Astrocyte of the spinal cord (primary cell): ENCODE data around the gene OR5AR1.

Experiments used
- DNase-seq: peaks from one replicate; pipeline ENCODE4 v3.0.0; 2011; ENCODE audit warnings: low read depth, low spot score
- H3K4me3 ChIP-seq: 2 replicates; pipeline ENCODE4 v1.5.1; 2011; ENCODE audit warnings: low read depth, mild to moderate bottlenecking, low read length, moderate library complexity
- in situ Hi-C: cut with HindIII; loops from 2 replicates; pipeline ENCODE4 v1.10.0; 2017; ENCODE audit warnings: low sequenced_read_pairs
- TF ChIP-seq, protein P1 (sequence below): IDR thresholded peaks from 2 replicates; pipeline ENCODE4 v1.5.1; 2012; ENCODE audit warnings: low read depth, mild to moderate bottlenecking, low read length, inconsistent platforms

OR5AR1 gene

DNA sequence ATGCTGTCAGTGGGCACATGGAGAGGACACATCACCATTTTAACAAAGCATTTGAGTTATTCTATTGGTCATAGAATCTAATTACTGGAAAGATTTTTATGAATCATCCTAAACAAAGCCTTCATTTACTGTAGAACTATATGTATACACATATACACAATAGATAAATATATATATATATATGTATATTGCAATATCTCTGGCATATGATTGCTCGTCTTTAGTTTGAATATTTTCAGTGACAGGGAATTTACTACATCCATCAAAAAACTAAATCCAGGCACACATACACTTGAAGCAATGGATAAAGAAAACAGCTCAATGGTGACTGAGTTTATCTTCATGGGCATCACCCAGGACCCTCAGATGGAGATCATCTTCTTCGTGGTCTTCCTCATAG lies at the start of gene OR5AR1:
OR5AR1 (plus strand) TSS at position 301 of the 400 bp plus-strand sequence; CDS start at position 301, 0 bp downstream.
- no peak within 1 kb of the TSS for H3K4me3 ChIP-seq
- in situ Hi-C loops, result no loop called here
- no peak for DNase-seq
- TF ChIP-seq, protein P1, sequence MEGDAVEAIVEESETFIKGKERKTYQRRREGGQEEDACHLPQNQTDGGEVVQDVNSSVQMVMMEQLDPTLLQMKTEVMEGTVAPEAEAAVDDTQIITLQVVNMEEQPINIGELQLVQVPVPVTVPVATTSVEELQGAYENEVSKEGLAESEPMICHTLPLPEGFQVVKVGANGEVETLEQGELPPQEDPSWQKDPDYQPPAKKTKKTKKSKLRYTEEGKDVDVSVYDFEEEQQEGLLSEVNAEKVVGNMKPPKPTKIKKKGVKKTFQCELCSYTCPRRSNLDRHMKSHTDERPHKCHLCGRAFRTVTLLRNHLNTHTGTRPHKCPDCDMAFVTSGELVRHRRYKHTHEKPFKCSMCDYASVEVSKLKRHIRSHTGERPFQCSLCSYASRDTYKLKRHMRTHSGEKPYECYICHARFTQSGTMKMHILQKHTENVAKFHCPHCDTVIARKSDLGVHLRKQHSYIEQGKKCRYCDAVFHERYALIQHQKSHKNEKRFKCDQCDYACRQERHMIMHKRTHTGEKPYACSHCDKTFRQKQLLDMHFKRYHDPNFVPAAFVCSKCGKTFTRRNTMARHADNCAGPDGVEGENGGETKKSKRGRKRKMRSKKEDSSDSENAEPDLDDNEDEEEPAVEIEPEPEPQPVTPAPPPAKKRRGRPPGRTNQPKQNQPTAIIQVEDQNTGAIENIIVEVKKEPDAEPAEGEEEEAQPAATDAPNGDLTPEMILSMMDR, result no peak

DNA sequence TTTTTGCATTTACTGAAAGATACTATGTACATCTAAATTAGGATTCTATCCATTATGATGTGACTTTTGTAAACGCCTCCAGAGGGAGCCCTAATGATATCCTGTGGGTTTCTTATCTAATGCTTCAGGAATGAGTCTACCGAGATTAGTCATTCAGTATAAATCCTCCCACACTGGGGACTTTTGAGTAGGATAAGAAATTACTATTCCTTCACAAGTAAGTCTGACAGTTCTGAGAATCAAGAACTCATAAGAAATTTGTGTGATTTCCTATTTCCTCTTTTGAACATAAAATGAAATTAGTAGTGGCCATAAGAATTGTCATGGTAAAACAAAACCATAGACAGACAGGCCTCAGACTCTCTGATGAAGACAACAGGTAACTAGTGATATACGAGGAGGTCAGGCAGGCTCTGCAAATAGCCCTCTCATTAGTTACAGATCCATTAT lies 38.8 kb upstream of the OR5AR1 start:
- TF ChIP-seq, protein P1, result no peak
- DNase-seq, result peak; percentile 13
- H3K4me3 ChIP-seq, result no peak overlapping the region
- in situ Hi-C loops, result no loop called here

DNA sequence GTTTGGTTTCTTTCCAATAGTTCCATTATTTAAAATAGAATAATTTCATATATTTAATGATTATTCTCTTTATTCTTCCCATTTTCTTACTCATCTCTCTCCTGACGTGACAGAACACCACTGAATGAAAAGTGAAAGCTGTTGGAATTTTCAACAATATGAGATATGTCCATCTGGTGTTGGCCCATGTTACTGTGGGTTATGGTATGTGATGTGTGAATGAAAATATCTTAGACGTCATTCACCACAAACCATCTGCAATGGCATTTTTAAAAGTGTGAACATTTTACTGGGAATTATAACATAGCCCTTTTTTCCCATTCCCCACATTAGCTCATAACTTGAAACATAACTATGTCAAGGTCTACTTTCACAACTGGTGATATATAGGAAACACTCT lies 37.5 kb upstream of the OR5AR1 start:
- in situ Hi-C loops, result no loop called here
- no peak for DNase-seq
- TF ChIP-seq, protein P1, result no peak
- H3K4me3 ChIP-seq, result no peak overlapping the region

DNA sequence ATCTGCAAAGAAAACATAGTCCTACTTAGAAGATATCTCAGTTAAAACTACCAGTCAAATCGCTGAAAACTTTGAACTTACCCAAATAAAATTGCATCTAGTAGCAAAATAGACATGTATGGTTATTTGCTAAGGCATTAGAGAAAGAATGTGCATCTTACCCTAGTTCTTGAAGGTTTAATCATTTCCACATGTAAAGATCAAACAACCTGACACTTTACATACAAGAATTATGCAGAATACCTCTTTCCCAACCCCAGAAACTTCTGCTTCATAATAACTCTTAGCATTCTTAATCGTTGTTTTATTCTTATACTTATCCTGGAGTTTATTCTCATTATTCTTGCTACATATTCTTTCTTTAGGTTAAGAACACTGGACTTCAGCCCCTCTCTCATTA lies 31.2 kb upstream of the OR5AR1 start:
- in situ Hi-C loops, result no loop called here
- H3K4me3 ChIP-seq, result no peak overlapping the region
- no peak for DNase-seq
- TF ChIP-seq, protein P1, result no peak

DNA sequence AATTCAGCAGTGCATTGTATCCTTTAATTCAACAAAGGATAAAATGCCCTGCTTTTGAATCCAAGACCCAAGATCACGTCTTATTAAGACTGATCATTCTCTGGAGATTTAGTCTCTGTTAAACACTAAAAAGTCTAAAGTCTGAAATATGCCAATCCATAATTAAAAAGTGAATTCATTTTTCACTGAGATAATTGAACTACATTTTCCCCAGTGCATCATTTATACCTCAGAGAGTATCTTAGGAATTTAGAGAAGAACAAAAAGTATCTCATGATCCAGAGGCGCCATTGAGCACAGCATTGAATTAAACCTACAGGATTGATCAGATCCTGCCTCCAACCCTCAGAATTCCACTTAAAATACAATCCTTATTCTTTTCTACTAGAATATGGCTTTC lies 26.6 kb upstream of the OR5AR1 start:
- H3K4me3 ChIP-seq, result no peak overlapping the region
- in situ Hi-C loops, result no loop called here
- TF ChIP-seq, protein P1, result no peak
- no peak for DNase-seq

DNA sequence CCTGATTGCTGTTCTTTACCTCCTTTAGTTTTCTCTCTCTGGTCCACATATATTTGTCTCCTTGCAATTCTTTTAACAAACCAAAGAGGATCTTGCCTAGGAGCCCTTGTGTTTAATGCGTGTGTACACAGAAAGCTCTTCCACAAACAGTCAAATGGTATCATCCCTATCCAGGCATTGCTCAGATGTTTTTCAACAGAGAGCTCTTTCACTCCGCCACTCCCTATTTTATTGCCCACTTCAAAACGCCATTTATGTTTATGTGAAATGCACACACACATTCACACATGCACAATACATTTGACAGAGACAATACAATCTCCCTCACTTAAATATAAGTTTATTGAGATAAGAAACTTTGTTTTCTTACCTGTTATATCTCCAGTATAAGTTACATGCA lies 26.0 kb upstream of the OR5AR1 start:
- in situ Hi-C loops, result no loop called here
- TF ChIP-seq, protein P1, result no peak
- no peak for DNase-seq
- H3K4me3 ChIP-seq, result no peak overlapping the region

DNA sequence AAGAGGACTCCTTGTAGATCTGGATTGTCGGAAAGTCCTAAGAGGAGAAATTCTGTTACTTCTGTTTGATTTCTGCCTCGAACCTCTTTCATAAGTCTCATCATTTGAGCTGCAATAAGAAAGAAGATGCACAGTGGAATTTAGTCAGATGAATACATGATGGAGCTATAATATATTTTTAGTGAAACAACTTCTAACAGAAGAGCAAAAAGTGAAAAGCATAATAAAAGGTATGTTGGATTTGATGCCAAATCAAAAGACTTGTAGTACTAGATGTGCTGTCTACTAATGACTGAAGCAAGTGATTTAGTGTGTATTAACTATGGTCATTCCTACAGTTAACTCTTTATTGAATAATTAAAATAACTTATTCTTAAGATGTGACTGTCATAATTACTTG lies 21.1 kb upstream of the OR5AR1 start, which contains the start of gene OR5AP2:
OR5AP2 (minus strand) TSS at position 101 of the 400 bp plus-strand sequence; CDS start at position 101, 0 bp downstream.
- TF ChIP-seq, protein P1, result no peak
- no peak within 1 kb of the TSS for H3K4me3 ChIP-seq
- DNase-seq, result no peak
- in situ Hi-C loops, result no loop called here
